ENCODE results near the gene BSPH1.

Gene BSPH1

DNA sequence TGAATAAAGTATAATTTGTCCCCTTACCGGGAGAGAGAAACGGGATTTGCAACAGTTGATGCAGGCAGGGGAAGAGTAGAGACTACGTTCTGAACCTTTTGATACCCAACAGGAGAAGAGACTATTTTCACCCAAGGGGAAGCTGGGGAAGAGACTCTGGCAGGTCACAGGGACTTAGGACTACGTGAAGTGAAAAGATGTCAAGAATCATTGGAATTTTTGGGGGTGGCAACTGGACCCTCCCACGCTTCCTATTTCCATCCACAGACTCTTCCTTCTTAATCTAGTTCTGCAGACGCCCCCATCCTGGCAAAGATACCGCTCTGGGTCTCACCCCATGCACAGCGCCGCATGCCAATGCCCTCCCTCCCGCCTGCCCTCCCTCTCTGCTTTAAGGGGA is 38.1 kb upstream of the BSPH1 start:
- Histone ChIP-seq H3K9me2 (ENCODE audit: low read depth, low read length) (no peaks in the 10 kb centered on the region), H3K79me2 (ENCODE audit: insufficient read depth, low read length) (no peaks in the 10 kb centered on the region), H3K9me3 (ENCODE audit: low read length) (no peaks in the 10 kb centered on the region), H3K4me3 (ENCODE audit: low read depth, low read length, poor library complexity, severe bottlenecking) (no peak overlapping the region), H3K27me3 (ENCODE audit: insufficient read depth, low read length) (no peaks in the 10 kb centered on the region), H3K4me1 (ENCODE audit: insufficient read depth, low read length, severe bottlenecking) (no peaks in the 10 kb centered on the region), H4K20me1 (ENCODE audit: insufficient read depth, low read length) (no peaks in the 10 kb centered on the region), H3K36me3 (ENCODE audit: insufficient read depth, low read length) (no peaks in the 10 kb centered on the region), H3F3A (ENCODE audit: insufficient read depth, low read length) (no peaks in the 10 kb centered on the region), H3K9ac (ENCODE audit: low read length) (no peak overlapping the region), H3K27ac (ENCODE audit: low read depth, low read length, poor library complexity, severe bottlenecking) (no peak overlapping the region), H3K4me2 (ENCODE audit: low read length) (no peak overlapping the region), H2AFZ (ENCODE audit: low read length) (no peak overlapping the region)
- TF ChIP-seq EZH2 (IDR thresholded peaks at IDR 0.05; ENCODE audit: borderline replicate concordance, low read length), result no peak
- TF ChIP-seq, protein P1, sequence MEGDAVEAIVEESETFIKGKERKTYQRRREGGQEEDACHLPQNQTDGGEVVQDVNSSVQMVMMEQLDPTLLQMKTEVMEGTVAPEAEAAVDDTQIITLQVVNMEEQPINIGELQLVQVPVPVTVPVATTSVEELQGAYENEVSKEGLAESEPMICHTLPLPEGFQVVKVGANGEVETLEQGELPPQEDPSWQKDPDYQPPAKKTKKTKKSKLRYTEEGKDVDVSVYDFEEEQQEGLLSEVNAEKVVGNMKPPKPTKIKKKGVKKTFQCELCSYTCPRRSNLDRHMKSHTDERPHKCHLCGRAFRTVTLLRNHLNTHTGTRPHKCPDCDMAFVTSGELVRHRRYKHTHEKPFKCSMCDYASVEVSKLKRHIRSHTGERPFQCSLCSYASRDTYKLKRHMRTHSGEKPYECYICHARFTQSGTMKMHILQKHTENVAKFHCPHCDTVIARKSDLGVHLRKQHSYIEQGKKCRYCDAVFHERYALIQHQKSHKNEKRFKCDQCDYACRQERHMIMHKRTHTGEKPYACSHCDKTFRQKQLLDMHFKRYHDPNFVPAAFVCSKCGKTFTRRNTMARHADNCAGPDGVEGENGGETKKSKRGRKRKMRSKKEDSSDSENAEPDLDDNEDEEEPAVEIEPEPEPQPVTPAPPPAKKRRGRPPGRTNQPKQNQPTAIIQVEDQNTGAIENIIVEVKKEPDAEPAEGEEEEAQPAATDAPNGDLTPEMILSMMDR (IDR thresholded peaks at IDR 0.05; ENCODE audit: low read length), result no peak

- H2AFZ ChIP-seq (ENCODE audit: low read length), result no peak overlapping the region
- H3K4me1 ChIP-seq (ENCODE audit: insufficient read depth, low read length, severe bottlenecking), result no peaks in the 10 kb centered on the region
Measured at GRCh38 chr19:48029431-48029830, 37.5 kb upstream of the BSPH1 start.

DNA sequence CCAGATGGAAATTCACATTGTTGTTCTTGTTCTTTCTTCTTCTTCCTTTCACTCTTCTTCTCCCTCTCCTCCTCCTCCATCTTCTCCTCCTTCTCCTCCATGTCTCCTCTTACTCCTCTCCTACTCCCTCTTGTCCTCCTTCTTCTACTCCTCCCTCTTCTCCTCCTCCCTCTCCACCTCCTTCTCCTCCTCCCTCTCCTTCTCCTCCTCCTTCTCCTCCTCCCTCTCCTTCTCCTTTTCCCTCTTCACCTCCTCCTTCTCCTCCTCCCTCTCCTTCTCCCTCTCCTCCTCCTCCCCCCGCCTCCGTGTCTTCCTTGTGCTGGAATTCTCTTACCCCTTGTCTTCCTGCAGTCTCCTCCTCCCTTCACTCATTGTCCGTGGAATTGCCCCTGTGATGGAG is 33.5 kb upstream of the BSPH1 start:
- Histone ChIP-seq H3F3A (ENCODE audit: insufficient read depth, low read length) (no peaks in the 10 kb centered on the region), H3K9me2 (ENCODE audit: low read depth, low read length) (no peaks in the 10 kb centered on the region), H3K27ac (ENCODE audit: low read depth, low read length, poor library complexity, severe bottlenecking) (no peak overlapping the region), H3K9ac (ENCODE audit: low read length) (no peak overlapping the region), H3K9me3 (ENCODE audit: low read length) (no peaks in the 10 kb centered on the region), H3K79me2 (ENCODE audit: insufficient read depth, low read length) (no peaks in the 10 kb centered on the region), H3K36me3 (ENCODE audit: insufficient read depth, low read length) (no peaks in the 10 kb centered on the region), H2AFZ (ENCODE audit: low read length) (no peak overlapping the region), H3K4me3 (ENCODE audit: low read depth, low read length, poor library complexity, severe bottlenecking) (no peak overlapping the region), H3K27me3 (ENCODE audit: insufficient read depth, low read length) (no peaks in the 10 kb centered on the region), H3K4me1 (ENCODE audit: insufficient read depth, low read length, severe bottlenecking) (no peaks in the 10 kb centered on the region), H4K20me1 (ENCODE audit: insufficient read depth, low read length) (no peaks in the 10 kb centered on the region), H3K4me2 (ENCODE audit: low read length) (no peak overlapping the region)
- TF ChIP-seq, protein P1 (IDR thresholded peaks at IDR 0.05; ENCODE audit: low read length), result no peak
- TF ChIP-seq EZH2 (IDR thresholded peaks at IDR 0.05; ENCODE audit: borderline replicate concordance, low read length), result no peak

More at GRCh38 chr19:48029431-48029830, 37.5 kb upstream of the BSPH1 start:
- H3K27ac ChIP-seq (ENCODE audit: low read depth, low read length, poor library complexity, severe bottlenecking), result no peak overlapping the region
- H3F3A ChIP-seq (ENCODE audit: insufficient read depth, low read length), result no peaks in the 10 kb centered on the region
- TF ChIP-seq, protein P1 (IDR thresholded peaks at IDR 0.05; ENCODE audit: low read length), result no peak
- TF ChIP-seq EZH2 (IDR thresholded peaks at IDR 0.05; ENCODE audit: borderline replicate concordance, low read length), result no peak
- H3K4me2 ChIP-seq (ENCODE audit: low read length), result no peak overlapping the region
- H3K9me2 ChIP-seq (ENCODE audit: low read depth, low read length), result no peaks in the 10 kb centered on the region
- no peaks in the 10 kb centered on the region for H3K79me2 ChIP-seq (ENCODE audit: insufficient read depth, low read length)
- H4K20me1 ChIP-seq (ENCODE audit: insufficient read depth, low read length), result no peaks in the 10 kb centered on the region
- H3K9me3 ChIP-seq (ENCODE audit: low read length), result no peaks in the 10 kb centered on the region
- no peak overlapping the region for H3K4me3 ChIP-seq (ENCODE audit: low read depth, low read length, poor library complexity, severe bottlenecking)
- H3K27me3 ChIP-seq (ENCODE audit: insufficient read depth, low read length), result no peaks in the 10 kb centered on the region
- no peaks in the 10 kb centered on the region for H3K36me3 ChIP-seq (ENCODE audit: insufficient read depth, low read length)
- no peak overlapping the region for H3K9ac ChIP-seq (ENCODE audit: low read length)
